HepG2 (cell line): Measurements from ENCODE around the gene BBS1. TPM values are rescaled to one million over a fixed set of nuclear protein-coding genes. Genes with fewer than 3 reads are reported as not detected.

Experiments
- CEBPZ ChIP-seq: IDR thresholded peaks from 2 replicates; pipeline ENCODE4 v1.6.1; 2012; ENCODE audit warnings: low read length, improper control_type of control experiment
- GATA4 ChIP-seq: sonication (generic); IDR thresholded peaks from 2 replicates; pipeline ENCODE4 v1.6.1; 2016; ENCODE audit warnings: antibody characterized with exemption, low read depth, borderline replicate concordance
- KLF6 ChIP-seq: IDR thresholded peaks from 2 replicates; pipeline ENCODE4 v1.8.0; 2016; ENCODE audit warnings: missing biosample characterization, missing genetic modification reagents
- NFATC3 ChIP-seq: sonication (generic); formaldehyde crosslinking; IDR thresholded peaks from 2 replicates; pipeline ENCODE4 v1.5.1; 2020; ENCODE audit warnings: mild to moderate bottlenecking, missing genetic modification reagents
- SRSF1 ChIP-seq: fragments of 200-400 bp; formaldehyde crosslinking; optimal IDR thresholded peaks from 2 replicates; pipeline ENCODE3; 2017; ENCODE audit warnings: mild to moderate bottlenecking, low read depth, low read length, moderate library complexity
- ZBTB4 ChIP-seq: sonication (generic); formaldehyde crosslinking; IDR thresholded peaks from 2 replicates; pipeline ENCODE4 v1.4.0; 2020; ENCODE audit warnings: missing genetic modification reagents, mild to moderate bottlenecking, borderline replicate concordance
- ZHX1 ChIP-seq: sonication (generic); formaldehyde crosslinking; IDR thresholded peaks from 2 replicates; pipeline ENCODE4 v1.8.1; 2022; ENCODE audit warnings: low read depth, mild to moderate bottlenecking, missing genetic modification reagents
- ZNF318 ChIP-seq: sonication (generic); formaldehyde crosslinking; IDR thresholded peaks from 2 replicates; pipeline ENCODE4 v1.4.0; 2020; ENCODE audit warnings: mild to moderate bottlenecking, missing genetic modification reagents
- ZNF629 ChIP-seq: sonication (generic); formaldehyde crosslinking; conservative IDR thresholded peaks from 2 replicates; pipeline ENCODE4 v1.5.0; 2020; ENCODE audit warnings: missing genetic modification reagents
- polyA plus RNA-seq, 8 experiments: library from polyadenylated mRNA; depleted of rRNA in 3 of 8; stranded (reverse) in 7 of 8; unstranded in 1 of 8; fragments of >200 nt; fragmentation: Illumina TruSeq in 4 of 8; extraction: Trizol in 4 of 8; gene quantifications; 2 replicates each; pipeline versions ENCODE4 v1.2.1 to v1.2.3, GENCODE V29; 2011 to 2016; ENCODE audit warnings: low read depth in 4 of 8, missing spikeins in 1 of 8, mixed read lengths in 1 of 8; ENCODE audit not compliant: insufficient read depth in 1 of 8
- total RNA-seq, 5 experiments: library from RNA; depleted of rRNA; stranded (reverse); fragments of >200 nt; fragmentation: Illumina TruSeq; extraction: Trizol; gene quantifications; 2 replicates each; pipeline ENCODE4 v1.2.3, GENCODE V29; 2016; ENCODE audit warnings: low read depth in 1 of 5

The BBS1 gene
- total and polyA plus RNA-seq, 2 of the 13 experiments (the other 11 are each of a cell fraction or from before 2014, with no cell fraction given) = 11.7 to 14.1 TPM

GRCh38 chr11:66466225-66467033, 44.0 kb upstream of the BBS1 start, which contains the start of gene PELI3 (continued):
- no peak for TF ChIP-seq ZHX1
- TF ChIP-seq CEBPZ = no peak
- TF ChIP-seq ZBTB4 (CRISPR knock-in tag) = no peak
- TF ChIP-seq NFATC3 (CRISPR knock-in tag) = no peak
- no peak for TF ChIP-seq ZNF629 (CRISPR knock-in tag)
- no peak for TF ChIP-seq KLF6 (CRISPR knock-in tag)
- no peak for TF ChIP-seq SRSF1
- no peak for TF ChIP-seq ZNF318 (CRISPR knock-in tag)
- no peak for TF ChIP-seq GATA4
